Neural progenitor cell (in vitro differentiated cells): ENCODE data around the gene CHST15. TPM values are rescaled to one million over a fixed set of nuclear protein-coding genes. Genes with fewer than 3 reads are reported as not detected.

ENCODE experiments used
- DNase-seq: peaks from one replicate; pipeline ENCODE4 v3.0.0-alpha.2; 2016; ENCODE audit warnings: low spot score
- H2AFZ ChIP-seq: fragments of 200-600 bp; sonication (generic); replicated peaks from 2 replicates; pipeline ENCODE4 v1.6.1; 2016; ENCODE audit warnings: antibody characterized with exemption
- H3F3A ChIP-seq: fragments of 200-600 bp; sonication (generic); 2 replicates; pipeline ENCODE4 v1.6.1; 2016; ENCODE audit warnings: antibody characterized with exemption, low read depth
- H3K27ac ChIP-seq: fragments of 200-600 bp; sonication (generic); 2 replicates; pipeline ENCODE4 v1.5.1; 2016; ENCODE audit warnings: mild to moderate bottlenecking
- H3K27me3 ChIP-seq: fragments of 200-600 bp; sonication (generic); 2 replicates; pipeline ENCODE4 v1.6.1; 2016; ENCODE audit warnings: mild to moderate bottlenecking, moderate library complexity
- H3K36me3 ChIP-seq: fragments of 200-600 bp; sonication (generic); 2 replicates; pipeline ENCODE4 v1.5.1; 2016
- H3K4me1 ChIP-seq: fragments of 200-600 bp; sonication (generic); 2 replicates; pipeline ENCODE4 v1.6.1; 2016; ENCODE audit warnings: mixed run types
- H3K4me2 ChIP-seq: fragments of 200-600 bp; sonication (generic); 2 replicates; pipeline ENCODE4 v1.6.1; 2016
- H3K4me3 ChIP-seq: fragments of 200-600 bp; sonication (generic); 2 replicates; pipeline ENCODE4 v1.5.1; 2016
- H3K79me2 ChIP-seq: fragments of 200-600 bp; sonication (generic); 2 replicates; pipeline ENCODE4 v1.6.1; 2016; ENCODE audit warnings: low read depth
- H3K9ac ChIP-seq: fragments of 200-600 bp; sonication (generic); 2 replicates; pipeline ENCODE4 v1.6.1; 2016
- H3K9me3 ChIP-seq: fragments of 200-600 bp; sonication (generic); 2 replicates; pipeline ENCODE4 v1.5.1; 2016; ENCODE audit warnings: low read depth
- H4K20me1 ChIP-seq: fragments of 200-600 bp; sonication (generic); 2 replicates; pipeline ENCODE4 v1.6.1; 2016; ENCODE audit warnings: low read depth
- H3K27ac Mint-ChIP-seq: 3 replicates; pipeline ENCODE4 v1.8.0; 2021; ENCODE audit warnings: mixed read lengths
- H3K27me3 Mint-ChIP-seq: 2 replicates; pipeline ENCODE4 v1.8.0; 2022; ENCODE audit warnings: low read depth, mild to moderate bottlenecking, inconsistent platforms, moderate library complexity, mixed read lengths; ENCODE audit not compliant: insufficient read depth
- H3K36me3 Mint-ChIP-seq: 3 replicates; pipeline ENCODE4 v1.8.0; 2021; ENCODE audit warnings: mixed read lengths
- H3K4me1 Mint-ChIP-seq: 3 replicates; pipeline ENCODE4 v1.8.0; 2021; ENCODE audit warnings: mixed read lengths
- H3K4me3 Mint-ChIP-seq: 3 replicates; pipeline ENCODE4 v1.8.0; 2021; ENCODE audit warnings: mild to moderate bottlenecking, moderate library complexity, mixed read lengths
- H3K9me3 Mint-ChIP-seq: 3 replicates; pipeline ENCODE4 v1.8.0; 2020; ENCODE audit warnings: mixed read lengths
- EZH2 ChIP-seq: fragments of 200-600 bp; sonication (generic); IDR thresholded peaks from 2 replicates; pipeline ENCODE4 v1.6.1; 2017; ENCODE audit warnings: antibody characterized with exemption, mild to moderate bottlenecking, moderate library complexity
- EZH2phosphoT487 ChIP-seq: fragments of 200-600 bp; sonication (generic); IDR thresholded peaks from 2 replicates; pipeline ENCODE4 v1.6.1; 2017; ENCODE audit warnings: antibody characterized with exemption
- total RNA-seq: library from RNA; depleted of rRNA; stranded (reverse); fragments of >200 nt; gene quantifications from 2 replicates; pipeline ENCODE4 v1.2.3, GENCODE V29; 2015; ENCODE audit warnings: low replicate concordance
- TF ChIP-seq, protein P1 (sequence below): fragments of 200-600 bp; sonication (generic); IDR thresholded peaks from 2 replicates; pipeline ENCODE4 v1.5.1; 2017; ENCODE audit warnings: antibody characterized with exemption, mild to moderate bottlenecking

CHST15 gene
- total RNA-seq, 1 donor from 2014 or later, result 0.54 TPM

- Histone ChIP-seq H4K20me1 (no peaks in the 10 kb centered on the region), H3K9ac (no peak overlapping the region), H3K27me3 (peaks cover 49% of the 10 kb centered on the region), H3K4me1 (no peaks in the 10 kb centered on the region), H3K27ac (no peak overlapping the region), H3K9me3 (no peaks in the 10 kb centered on the region), H3F3A (peaks cover 4% of the 10 kb centered on the region), H3K36me3 (no peaks in the 10 kb centered on the region), H3K4me2 (no peak overlapping the region), H3K4me3 (no peak overlapping the region), H2AFZ (no peak overlapping the region), H3K79me2 (no peaks in the 10 kb centered on the region)
- H3K36me3 Mint-ChIP-seq, result peaks cover 4% of the 10 kb centered on the region
- peaks cover 23% of the 10 kb centered on the region for H3K27me3 Mint-ChIP-seq
- H3K4me3 Mint-ChIP-seq, result no peak overlapping the region
- H3K9me3 Mint-ChIP-seq, result peaks cover 2% of the 10 kb centered on the region
- DNase-seq, result no peak
- TF ChIP-seq, protein P1, sequence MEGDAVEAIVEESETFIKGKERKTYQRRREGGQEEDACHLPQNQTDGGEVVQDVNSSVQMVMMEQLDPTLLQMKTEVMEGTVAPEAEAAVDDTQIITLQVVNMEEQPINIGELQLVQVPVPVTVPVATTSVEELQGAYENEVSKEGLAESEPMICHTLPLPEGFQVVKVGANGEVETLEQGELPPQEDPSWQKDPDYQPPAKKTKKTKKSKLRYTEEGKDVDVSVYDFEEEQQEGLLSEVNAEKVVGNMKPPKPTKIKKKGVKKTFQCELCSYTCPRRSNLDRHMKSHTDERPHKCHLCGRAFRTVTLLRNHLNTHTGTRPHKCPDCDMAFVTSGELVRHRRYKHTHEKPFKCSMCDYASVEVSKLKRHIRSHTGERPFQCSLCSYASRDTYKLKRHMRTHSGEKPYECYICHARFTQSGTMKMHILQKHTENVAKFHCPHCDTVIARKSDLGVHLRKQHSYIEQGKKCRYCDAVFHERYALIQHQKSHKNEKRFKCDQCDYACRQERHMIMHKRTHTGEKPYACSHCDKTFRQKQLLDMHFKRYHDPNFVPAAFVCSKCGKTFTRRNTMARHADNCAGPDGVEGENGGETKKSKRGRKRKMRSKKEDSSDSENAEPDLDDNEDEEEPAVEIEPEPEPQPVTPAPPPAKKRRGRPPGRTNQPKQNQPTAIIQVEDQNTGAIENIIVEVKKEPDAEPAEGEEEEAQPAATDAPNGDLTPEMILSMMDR, result no peak
- no peak for TF ChIP-seq EZH2phosphoT487
- no peak for TF ChIP-seq EZH2
- H3K27ac Mint-ChIP-seq, result no peak overlapping the region
- peaks cover 14% of the 10 kb centered on the region for H3K4me1 Mint-ChIP-seq
Observed at GRCh38 chr10:123966896-123967231, 126.5 kb downstream of the CHST15 start.

DNA sequence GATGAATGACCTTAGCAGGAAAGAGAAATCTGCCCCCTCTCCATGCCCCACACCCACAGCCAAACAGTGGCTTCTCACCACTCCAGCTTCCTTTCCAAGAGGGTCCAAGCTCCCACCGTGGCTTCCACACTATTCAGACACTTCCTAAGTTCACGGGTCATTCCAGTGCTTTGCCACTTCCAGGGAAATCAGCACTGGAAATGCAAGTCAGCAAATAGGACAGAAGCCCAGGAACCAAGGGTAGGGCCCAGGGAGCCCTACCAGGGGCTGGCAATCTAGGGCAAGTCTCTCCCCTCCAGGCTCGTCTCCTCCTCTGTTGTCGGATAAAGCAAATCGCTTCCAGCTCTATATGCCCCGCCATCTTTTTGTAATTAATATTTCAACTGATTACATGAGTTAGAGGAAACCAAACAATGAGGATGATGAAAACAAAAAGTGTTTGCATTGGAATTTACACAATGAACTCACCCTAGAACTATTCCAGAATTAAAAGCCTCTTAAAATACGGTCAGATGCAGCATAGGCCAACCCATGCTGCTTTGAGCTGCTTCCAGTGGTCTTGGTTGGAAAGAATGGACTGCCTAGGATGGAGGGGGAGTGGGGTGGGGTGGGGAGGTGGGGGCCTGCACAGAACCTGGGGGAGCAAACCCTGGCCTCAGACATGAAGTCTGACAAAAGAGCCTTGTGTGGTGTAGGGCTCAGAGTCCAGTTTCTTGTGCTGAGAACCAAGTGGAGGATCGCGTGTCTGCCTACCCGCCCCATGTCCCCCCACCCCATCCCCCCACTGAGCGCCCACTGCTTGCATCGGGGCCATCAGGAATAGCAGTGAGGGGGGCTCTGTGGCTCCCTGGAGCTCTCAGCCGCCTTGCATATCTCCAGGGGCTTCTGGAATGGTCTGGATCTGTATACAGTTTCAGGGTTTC lies 127.2 kb downstream of the CHST15 start:
- Histone ChIP-seq H3K79me2 (no peaks in the 10 kb centered on the region), H3K4me2 (no peak overlapping the region), H4K20me1 (no peaks in the 10 kb centered on the region), H3K36me3 (no peaks in the 10 kb centered on the region), H3K27ac (no peak overlapping the region), H3K27me3 (peaks cover 43% of the 10 kb centered on the region), H3K9me3 (no peaks in the 10 kb centered on the region), H3F3A (no peaks in the 10 kb centered on the region), H2AFZ (no peak overlapping the region), H3K4me3 (no peak overlapping the region), H3K4me1 (no peaks in the 10 kb centered on the region), H3K9ac (no peak overlapping the region)
- Mint-ChIP-seq H3K9me3 (peaks cover 2% of the 10 kb centered on the region), H3K36me3 (no peaks in the 10 kb centered on the region), H3K27me3 (peaks cover 17% of the 10 kb centered on the region), H3K4me1 (peaks cover 7% of the 10 kb centered on the region), H3K27ac (no peak overlapping the region), H3K4me3 (no peak overlapping the region)
- DNase-seq, result no peak
- TF ChIP-seq, protein P1, result no peak

DNA sequence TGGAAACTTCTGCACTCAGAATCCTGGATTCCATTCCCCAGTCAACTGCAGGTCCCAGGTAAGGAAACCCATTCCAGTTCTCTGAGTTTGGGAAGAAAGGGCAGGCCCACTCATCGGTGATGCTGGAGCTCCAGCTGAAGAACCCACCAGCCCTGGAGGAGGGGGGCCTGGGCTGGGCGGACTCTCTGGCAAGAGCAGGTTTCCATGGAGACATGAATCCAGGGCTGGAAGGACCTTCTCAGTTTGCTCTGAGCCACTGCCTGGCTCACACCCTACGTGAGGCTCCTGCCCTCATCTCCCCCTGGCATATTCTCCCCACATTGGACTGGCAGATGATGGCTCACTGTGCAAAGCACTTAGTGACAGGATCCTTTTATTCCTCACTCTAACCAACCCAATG lies 128.4 kb downstream of the CHST15 start:
- Histone ChIP-seq H3K9me3 (no peaks in the 10 kb centered on the region), H3F3A (no peaks in the 10 kb centered on the region), H3K27ac (no peak overlapping the region), H3K4me2 (no peak overlapping the region), H4K20me1 (no peaks in the 10 kb centered on the region), H3K4me3 (no peak overlapping the region), H3K27me3 (peaks cover 30% of the 10 kb centered on the region), H3K36me3 (no peaks in the 10 kb centered on the region), H3K79me2 (no peaks in the 10 kb centered on the region), H3K4me1 (no peaks in the 10 kb centered on the region), H2AFZ (no peak overlapping the region), H3K9ac (no peak overlapping the region)
- H3K36me3 Mint-ChIP-seq, result no peaks in the 10 kb centered on the region
- H3K4me1 Mint-ChIP-seq, result peaks cover 3% of the 10 kb centered on the region
- no peak overlapping the region for H3K4me3 Mint-ChIP-seq
- no peak for TF ChIP-seq EZH2
- TF ChIP-seq, protein P1, result no peak
- TF ChIP-seq EZH2phosphoT487, result no peak
- H3K27me3 Mint-ChIP-seq, result peaks cover 12% of the 10 kb centered on the region
- peaks cover 2% of the 10 kb centered on the region for H3K9me3 Mint-ChIP-seq
- no peak for DNase-seq
- H3K27ac Mint-ChIP-seq, result no peak overlapping the region
